ENCODE data around the gene KIF1A.

The KIF1A gene

DNA sequence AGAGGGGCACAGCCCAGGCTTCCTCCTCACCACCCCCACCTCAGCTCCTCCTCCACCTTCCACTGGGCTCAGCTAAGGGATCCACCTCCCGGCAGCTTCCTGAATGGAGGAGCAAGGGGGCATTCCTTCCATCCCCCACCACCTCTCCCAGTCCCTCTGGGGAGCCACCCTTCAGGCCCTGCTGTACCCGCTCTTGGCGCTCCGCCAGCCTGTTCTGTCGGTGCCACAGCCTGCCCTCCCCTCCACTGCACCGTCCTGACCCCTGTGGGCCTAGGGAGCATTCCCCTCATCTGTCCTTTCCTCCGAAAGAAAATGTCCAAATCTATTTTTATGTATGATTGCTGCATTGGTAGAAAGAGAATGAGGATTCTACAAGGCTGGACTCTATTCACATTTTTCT is 59.9 kb downstream of the KIF1A start:
- DNase-seq = no peak

GRCh38 chr2:240759459-240759858 is 60.6 kb downstream of the KIF1A start:
- DNase-seq = peak; percentile 16

DNA sequence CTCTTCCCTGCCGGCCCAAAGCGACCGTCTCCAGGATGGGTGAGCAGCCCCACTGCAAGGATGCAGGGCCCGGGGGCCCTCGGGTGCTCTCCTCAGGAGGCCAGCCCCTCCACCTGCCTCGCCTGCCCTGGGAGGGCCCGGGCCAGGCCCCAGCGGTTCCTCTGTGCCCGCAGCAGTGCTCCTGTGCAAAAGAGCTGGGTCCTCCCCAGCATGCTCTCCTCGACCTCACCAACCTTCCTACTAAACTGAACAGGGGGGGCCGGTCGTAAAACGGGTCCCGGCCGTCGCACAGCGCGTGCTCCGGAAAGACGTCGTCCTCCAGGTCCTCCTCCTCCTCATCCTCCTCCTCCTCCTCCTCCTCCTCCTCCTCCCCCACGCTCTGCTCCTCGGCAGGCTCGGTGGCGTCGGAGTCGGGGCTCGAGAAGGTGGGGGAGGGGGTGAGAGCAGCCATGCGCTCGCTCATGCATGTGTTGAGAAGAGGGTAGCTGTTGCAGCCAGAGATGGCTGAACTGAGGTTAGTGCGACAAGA is 62.9 kb downstream of the KIF1A start:
- no peak for DNase-seq

GRCh38 chr2:240752209-240752608 is 67.8 kb downstream of the KIF1A start:
- no peak for DNase-seq

- DNase-seq = no peak
These were observed 69.6 kb downstream of the KIF1A start for GRCh38 chr2:240750409-240750808.

GRCh38 chr2:240749516-240749915 is 70.5 kb downstream of the KIF1A start:
- no peak for DNase-seq

DNA sequence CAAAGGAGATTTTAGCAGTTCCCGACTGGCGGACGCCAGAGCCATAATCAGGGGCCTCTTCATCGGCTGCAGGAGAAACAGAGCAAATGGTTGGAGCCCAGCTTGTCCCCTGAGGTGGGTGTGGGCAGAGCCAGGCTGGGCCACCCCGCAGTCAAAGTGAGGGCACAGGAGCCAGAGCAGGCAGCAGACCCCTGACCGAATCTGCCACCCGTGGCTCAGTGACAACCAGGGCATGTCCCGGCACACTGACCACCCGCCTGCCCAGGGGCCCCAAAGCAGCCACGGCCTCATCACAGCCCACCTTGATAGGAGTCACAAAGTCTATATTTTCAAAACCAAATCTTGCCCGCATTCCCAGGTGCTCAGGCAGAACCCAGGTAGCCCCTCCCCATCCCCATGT is 72.8 kb downstream of the KIF1A start:
- no peak for DNase-seq

GRCh38 chr2:240746671-240747070 is 73.3 kb downstream of the KIF1A start:
- no peak for DNase-seq

- DNase-seq = no peak
These were observed 74.1 kb downstream of the KIF1A start for GRCh38 chr2:240745962-240746361.

DNA sequence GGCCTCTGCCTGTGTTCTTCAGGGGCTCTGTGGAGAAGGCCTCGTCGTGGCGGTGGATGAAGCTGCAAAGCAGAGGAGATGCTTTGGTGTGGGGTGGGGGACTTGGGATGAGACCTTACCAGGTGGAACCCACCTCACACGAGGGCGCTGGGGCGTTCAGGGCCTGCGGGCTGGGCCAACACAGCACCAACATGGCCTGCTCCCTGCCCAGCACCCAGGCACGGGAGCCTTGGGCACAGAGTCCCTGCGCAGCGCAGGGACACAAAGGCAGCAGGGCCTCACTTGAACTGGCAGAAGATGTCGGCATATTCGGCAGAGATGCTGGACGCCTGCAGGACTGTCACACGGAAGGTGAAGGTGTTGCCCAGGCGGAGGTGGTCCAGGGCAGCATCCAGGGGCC is 74.6 kb downstream of the KIF1A start:
- no peak for DNase-seq

- no peak for DNase-seq
These were observed 77.4 kb downstream of the KIF1A start for GRCh38 chr2:240742602-240743095.

GRCh38 chr2:240741091-240741490 is 78.9 kb downstream of the KIF1A start:
- no peak for DNase-seq

DNA sequence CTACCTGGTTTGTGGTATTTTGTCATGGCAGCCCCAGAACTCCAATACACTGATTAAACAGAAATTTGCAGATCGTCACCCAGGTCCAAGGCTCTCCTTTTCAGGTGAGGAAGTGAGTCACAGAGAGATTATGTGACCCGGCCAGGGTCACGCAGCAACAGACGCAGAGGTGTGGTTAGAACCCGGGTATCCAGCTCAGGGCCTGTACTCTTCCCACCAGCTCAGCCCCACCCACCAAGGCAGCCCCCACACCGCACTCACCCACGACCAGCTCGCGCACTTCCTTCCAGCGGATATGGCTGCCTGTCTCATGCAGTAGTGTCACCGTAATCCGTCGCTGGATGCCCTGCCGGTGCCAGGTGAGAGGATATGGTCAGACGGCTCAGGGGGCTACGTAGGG is 80.2 kb downstream of the KIF1A start:
- no peak for DNase-seq

GRCh38 chr2:240737958-240738357 is 82.1 kb downstream of the KIF1A start:
- no peak for DNase-seq

DNA sequence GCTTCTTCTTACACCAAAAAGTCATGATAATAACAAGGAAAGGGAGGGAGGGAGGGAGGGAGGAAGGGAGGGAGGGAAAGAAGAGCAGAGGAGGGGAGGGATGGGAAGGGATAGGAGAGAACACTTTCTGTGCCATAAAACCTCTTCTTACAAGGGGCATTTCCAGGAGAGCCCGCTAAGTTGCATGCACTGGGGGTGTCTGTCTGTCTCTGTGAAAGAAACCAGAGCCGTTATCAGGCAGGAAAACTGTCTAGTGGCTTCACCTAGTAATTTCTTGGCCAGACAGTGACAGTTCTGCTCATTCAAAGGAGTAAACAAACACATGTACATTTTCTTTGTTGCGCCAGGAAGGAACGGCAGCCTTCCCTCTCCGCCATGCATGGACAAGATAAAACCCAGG is 82.5 kb downstream of the KIF1A start:
- DNase-seq = no peak

GRCh38 chr2:240736281-240737250 is 83.5 kb downstream of the KIF1A start:
- DNase-seq = no peak

DNA sequence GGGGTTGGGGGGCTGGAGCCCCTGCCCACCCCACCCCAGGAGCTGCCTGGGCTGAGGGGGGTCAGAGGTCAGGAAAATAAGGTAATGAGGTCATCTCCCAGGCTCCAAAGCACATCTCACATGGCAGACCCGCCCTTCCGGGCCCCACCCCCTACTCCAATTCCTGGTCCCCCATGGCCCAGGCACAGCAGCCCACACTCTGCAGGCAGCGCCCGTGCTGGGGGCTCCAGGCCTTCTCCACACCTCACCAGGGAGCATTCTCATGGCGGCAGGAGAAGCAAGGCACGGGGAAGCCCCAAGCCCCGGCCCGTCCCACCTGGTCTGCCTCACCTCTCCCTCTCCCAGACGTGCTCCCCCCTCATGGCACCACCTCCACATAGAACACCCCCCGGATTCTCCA is 84.5 kb downstream of the KIF1A start:
- DNase-seq = no peak

GRCh38 chr2:240734756-240735155 is 85.3 kb downstream of the KIF1A start:
- DNase-seq = no peak

GRCh38 chr2:240733803-240734495 is 86.1 kb downstream of the KIF1A start:
- no peak for DNase-seq

GRCh38 chr2:240732911-240733622 is 87.0 kb downstream of the KIF1A start:
- DNase-seq = no peak

- no peak for DNase-seq
These were observed 87.8 kb downstream of the KIF1A start for GRCh38 chr2:240732184-240732583.

DNA sequence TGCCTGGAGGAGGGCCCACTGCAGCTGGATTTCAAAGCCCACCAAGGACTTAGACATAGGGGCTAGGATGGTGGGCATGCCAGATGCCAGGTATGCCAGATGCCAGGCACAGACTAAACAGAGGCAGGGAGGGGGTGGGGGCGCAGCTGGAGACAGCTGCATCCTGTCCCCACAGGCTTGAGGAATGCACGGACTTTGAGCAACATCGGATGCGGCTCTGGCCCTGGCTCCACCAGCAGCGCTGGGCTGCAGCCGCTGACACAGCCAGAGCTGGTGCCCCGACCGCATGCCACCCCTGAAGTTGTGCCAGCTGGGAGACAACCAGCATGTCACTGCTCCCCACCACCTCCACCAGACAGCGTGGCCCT is 88.9 kb downstream of the KIF1A start:
- DNase-seq = no peak

- DNase-seq = no peak
These were observed 89.4 kb downstream of the KIF1A start for GRCh38 chr2:240730501-240731177.
